ENCODE results near the gene SKAP1.
A peak's percentile ranks its signal among the peaks of the same experiment; 100 is the strongest.

Gene SKAP1

DNA sequence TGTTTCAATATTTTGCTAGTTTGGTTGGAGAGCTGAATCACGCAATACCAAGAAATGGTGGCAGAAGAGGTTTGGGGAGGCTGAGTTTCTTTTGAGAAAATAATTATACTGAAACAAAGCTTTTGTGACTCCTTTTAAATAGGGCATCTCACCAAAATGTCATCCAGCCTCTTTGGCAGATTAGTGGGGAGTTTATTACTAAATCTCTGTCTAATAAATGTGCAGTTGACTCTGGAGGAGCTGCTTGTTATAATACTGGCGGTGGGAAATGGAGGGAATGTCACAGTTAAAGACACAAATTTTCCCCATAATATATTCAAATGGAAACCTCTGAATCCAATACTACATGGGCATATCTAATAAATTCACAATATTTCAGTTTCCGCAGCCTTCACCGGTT lies 277.7 kb downstream of the SKAP1 start:
- H3K4me3 Mint-ChIP-seq = no peak overlapping the region
- H3K4me1 Mint-ChIP-seq = no peaks in the 10 kb centered on the region
- H3K27me3 Mint-ChIP-seq = no peaks in the 10 kb centered on the region
- H3K9me3 Mint-ChIP-seq = no peaks in the 10 kb centered on the region
- no peak for ATAC-seq
- H3K36me3 Mint-ChIP-seq = no peaks in the 10 kb centered on the region
- H3K27ac Mint-ChIP-seq = no peak overlapping the region

- ATAC-seq = no peak
- H3K36me3 Mint-ChIP-seq = no peaks in the 10 kb centered on the region
- H3K9me3 Mint-ChIP-seq = no peaks in the 10 kb centered on the region
- no peaks in the 10 kb centered on the region for H3K4me1 Mint-ChIP-seq
- H3K4me3 Mint-ChIP-seq = no peak overlapping the region
- no peak overlapping the region for H3K27ac Mint-ChIP-seq
- no peaks in the 10 kb centered on the region for H3K27me3 Mint-ChIP-seq
These were observed 278.8 kb downstream of the SKAP1 start for GRCh38 chr17:48151220-48151619.

GRCh38 chr17:48150597-48151001 lies 279.4 kb downstream of the SKAP1 start:
- ATAC-seq = no peak
- no peaks in the 10 kb centered on the region for H3K36me3 Mint-ChIP-seq
- no peak overlapping the region for H3K27ac Mint-ChIP-seq
- H3K9me3 Mint-ChIP-seq = no peaks in the 10 kb centered on the region
- no peaks in the 10 kb centered on the region for H3K27me3 Mint-ChIP-seq
- no peak overlapping the region for H3K4me3 Mint-ChIP-seq
- H3K4me1 Mint-ChIP-seq = no peaks in the 10 kb centered on the region

DNA sequence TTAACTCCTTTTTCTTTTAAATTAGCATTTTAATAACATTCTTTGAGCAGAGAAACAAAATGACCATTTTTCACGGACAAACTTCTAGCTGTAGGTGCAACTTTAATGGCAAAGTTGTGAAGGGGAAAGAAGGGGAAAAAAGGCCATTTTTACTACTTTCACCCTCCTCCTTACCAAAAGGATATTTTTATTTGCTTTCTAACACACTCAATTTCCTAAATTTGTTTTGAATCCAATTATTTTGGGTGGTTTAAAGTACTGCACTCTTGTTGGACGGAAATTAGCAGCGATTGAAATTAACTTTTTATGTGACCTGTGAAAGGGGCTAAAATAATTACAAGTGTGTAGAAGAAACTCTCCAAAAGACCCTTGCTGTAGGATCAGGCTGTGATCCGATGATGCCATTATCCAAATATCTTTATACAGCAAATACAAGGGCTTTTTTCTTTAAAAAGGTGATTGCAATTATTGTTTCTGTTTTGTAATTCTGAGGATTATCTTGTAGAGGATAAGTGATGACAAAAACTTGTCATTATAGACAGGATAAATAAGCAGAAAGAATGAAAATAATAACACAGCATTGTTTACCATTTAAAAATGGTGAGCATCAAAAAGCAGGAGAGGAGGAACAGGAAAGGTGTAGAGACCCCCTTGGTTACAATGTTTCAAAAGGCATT lies 280.1 kb downstream of the SKAP1 start:
- no peak overlapping the region for H3K27ac Mint-ChIP-seq
- H3K9me3 Mint-ChIP-seq = no peaks in the 10 kb centered on the region
- H3K27me3 Mint-ChIP-seq = no peaks in the 10 kb centered on the region
- no peak overlapping the region for H3K4me3 Mint-ChIP-seq
- no peak for ATAC-seq
- no peaks in the 10 kb centered on the region for H3K36me3 Mint-ChIP-seq
- H3K4me1 Mint-ChIP-seq = no peaks in the 10 kb centered on the region

DNA sequence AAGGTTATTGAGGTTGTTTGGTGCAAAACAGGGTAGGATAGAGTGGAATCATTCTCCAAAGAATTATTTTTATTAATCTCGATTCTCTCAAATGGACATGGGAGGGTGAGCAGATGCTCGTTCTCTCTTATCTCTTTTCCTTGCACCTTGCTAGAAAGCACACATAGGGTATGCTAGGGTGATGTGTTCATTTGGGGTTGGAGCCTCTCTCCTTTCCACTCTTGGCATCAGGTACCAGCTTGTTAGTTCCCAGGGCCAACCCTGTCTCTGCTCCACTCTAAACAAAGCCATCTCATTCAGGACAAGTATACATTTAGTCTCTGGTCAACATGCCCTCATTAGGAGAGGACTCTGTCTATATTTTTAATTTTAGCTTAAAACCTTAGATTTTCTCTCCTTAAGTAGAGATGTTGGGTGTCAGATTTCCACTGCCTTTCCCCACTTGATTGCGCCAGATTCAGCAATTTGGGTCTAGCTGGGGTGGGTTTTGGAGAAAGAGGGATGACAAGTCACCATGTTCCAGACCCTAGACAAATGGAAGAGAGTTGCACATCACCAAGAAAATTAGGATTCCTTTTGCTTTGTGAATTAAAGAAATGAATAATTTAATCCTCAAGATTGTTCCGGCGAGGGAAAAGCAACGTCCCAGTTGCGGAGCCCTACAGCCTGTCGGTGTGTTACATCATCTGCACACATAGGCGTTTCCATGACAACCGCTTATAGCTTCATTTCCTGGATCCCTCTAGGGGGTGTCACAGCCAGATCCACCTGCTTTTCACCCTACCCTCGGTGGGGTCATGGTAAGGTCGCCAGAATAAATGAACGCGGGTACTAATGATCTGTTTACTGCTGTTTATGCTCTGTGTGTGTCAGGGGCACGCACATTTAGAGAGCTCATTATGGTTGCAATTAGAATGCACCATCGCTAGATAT lies 280.9 kb downstream of the SKAP1 start:
- H3K4me1 Mint-ChIP-seq = no peaks in the 10 kb centered on the region
- H3K36me3 Mint-ChIP-seq = no peaks in the 10 kb centered on the region
- no peaks in the 10 kb centered on the region for H3K9me3 Mint-ChIP-seq
- ATAC-seq = no peak
- no peaks in the 10 kb centered on the region for H3K27me3 Mint-ChIP-seq
- H3K27ac Mint-ChIP-seq = no peak overlapping the region
- no peak overlapping the region for H3K4me3 Mint-ChIP-seq

GRCh38 chr17:48148029-48148770 lies 281.8 kb downstream of the SKAP1 start:
- H3K4me1 Mint-ChIP-seq = no peaks in the 10 kb centered on the region
- no peak overlapping the region for H3K27ac Mint-ChIP-seq
- H3K4me3 Mint-ChIP-seq = no peak overlapping the region
- no peaks in the 10 kb centered on the region for H3K27me3 Mint-ChIP-seq
- no peaks in the 10 kb centered on the region for H3K36me3 Mint-ChIP-seq
- no peak for ATAC-seq
- no peaks in the 10 kb centered on the region for H3K9me3 Mint-ChIP-seq

DNA sequence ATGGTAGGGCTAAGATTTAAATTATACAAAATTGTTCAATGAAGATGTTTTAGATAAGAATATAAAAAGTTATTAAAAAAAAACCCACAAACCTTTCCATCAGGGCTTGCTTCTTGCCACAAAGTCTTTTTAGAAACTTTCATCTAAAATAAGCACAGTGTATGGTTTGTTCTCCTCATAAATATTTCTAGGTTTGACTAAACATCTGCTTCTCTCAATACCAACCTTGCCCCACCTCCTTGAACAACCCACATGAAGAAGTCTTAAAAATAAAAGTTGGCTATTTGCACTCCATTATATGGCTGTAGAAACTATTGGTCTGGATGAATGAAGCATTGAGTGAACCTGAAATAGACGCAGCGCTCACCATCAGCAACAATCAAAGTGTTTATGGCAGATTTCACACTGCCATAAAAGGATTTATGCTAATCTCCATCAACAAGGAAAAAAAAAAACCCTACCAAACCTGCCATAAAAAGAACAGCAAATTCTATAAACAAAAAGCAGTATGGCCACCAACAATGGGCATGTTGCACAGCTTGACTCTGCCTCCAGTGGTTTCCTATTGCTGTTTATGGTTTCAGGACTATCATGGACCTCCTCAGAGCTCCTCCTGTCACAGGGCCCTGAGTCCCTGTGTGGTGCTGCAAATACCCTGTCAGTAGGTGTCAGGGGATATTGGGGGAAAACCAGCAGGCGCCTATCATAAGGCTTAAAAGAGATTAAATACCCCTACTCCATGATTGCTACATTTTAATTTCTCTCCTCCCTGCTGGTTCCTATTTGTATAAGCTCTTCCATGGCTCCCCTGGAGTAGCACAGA lies 284.8 kb downstream of the SKAP1 start:
- no peak overlapping the region for H3K27ac Mint-ChIP-seq
- no peaks in the 10 kb centered on the region for H3K36me3 Mint-ChIP-seq
- H3K27me3 Mint-ChIP-seq = no peaks in the 10 kb centered on the region
- H3K9me3 Mint-ChIP-seq = no peaks in the 10 kb centered on the region
- ATAC-seq = no peak
- no peak overlapping the region for H3K4me3 Mint-ChIP-seq
- peaks cover 4% of the 10 kb centered on the region for H3K4me1 Mint-ChIP-seq

- no peaks in the 10 kb centered on the region for H3K9me3 Mint-ChIP-seq
- H3K36me3 Mint-ChIP-seq = no peaks in the 10 kb centered on the region
- no peak overlapping the region for H3K4me3 Mint-ChIP-seq
- H3K27me3 Mint-ChIP-seq = no peaks in the 10 kb centered on the region
- no peak overlapping the region for H3K27ac Mint-ChIP-seq
- ATAC-seq = no peak
- peaks cover 11% of the 10 kb centered on the region for H3K4me1 Mint-ChIP-seq
These were observed 285.8 kb downstream of the SKAP1 start for GRCh38 chr17:48144231-48144630.

- no peak overlapping the region for H3K27ac Mint-ChIP-seq
- H3K36me3 Mint-ChIP-seq = no peaks in the 10 kb centered on the region
- H3K4me3 Mint-ChIP-seq = no peak overlapping the region
- no peaks in the 10 kb centered on the region for H3K27me3 Mint-ChIP-seq
- peaks cover 11% of the 10 kb centered on the region for H3K4me1 Mint-ChIP-seq
- ATAC-seq = no peak
- no peaks in the 10 kb centered on the region for H3K9me3 Mint-ChIP-seq
These were observed 286.4 kb downstream of the SKAP1 start for GRCh38 chr17:48143629-48144028.

DNA sequence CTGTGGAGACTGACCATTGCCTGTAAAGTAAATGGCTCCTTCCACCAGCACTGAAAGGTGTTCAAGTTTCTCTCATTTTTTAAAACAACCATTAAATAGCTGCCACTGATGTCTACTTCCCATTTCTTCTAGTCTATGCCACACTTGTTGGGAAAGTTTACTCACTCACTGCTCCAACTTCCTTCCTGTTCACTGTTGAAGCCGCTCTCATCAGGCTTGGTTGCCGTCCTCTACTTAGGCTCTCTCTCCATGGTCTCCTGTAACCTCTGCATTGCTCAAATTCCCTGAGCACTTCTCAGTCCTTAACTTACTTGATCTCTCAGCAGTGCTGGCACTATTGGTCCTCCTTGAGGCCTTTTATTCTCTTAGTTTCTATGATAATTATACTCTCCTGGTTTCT lies 290.1 kb downstream of the SKAP1 start:
- Mint-ChIP-seq H3K27me3 (no peaks in the 10 kb centered on the region), H3K9me3 (no peaks in the 10 kb centered on the region), H3K27ac (peak overlapping the region; percentile 1), H3K4me1 (peaks cover 11% of the 10 kb centered on the region), H3K36me3 (no peaks in the 10 kb centered on the region), H3K4me3 (no peak overlapping the region)
- no peak for ATAC-seq

DNA sequence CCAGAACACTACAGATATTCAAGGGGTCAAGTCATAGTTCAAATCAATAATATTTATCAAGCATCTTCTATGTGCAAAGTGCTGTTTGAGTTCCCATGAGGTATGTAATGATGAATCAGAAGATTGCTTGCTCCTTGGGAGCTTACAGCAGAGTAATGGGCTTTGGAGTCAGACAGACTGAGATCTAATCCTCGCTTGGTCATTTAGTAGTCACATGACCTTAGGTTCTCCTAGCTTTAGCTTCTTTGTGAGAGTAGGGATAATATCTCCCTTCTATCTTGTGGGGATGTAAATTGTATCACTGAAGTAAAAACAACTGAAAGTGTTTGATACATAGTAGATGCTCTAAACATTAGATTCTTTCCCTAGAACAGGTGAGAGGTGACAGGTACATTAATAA lies 292.4 kb downstream of the SKAP1 start:
- no peak overlapping the region for H3K4me3 Mint-ChIP-seq
- H3K36me3 Mint-ChIP-seq = no peaks in the 10 kb centered on the region
- no peaks in the 10 kb centered on the region for H3K27me3 Mint-ChIP-seq
- H3K9me3 Mint-ChIP-seq = no peaks in the 10 kb centered on the region
- no peak overlapping the region for H3K27ac Mint-ChIP-seq
- no peak for ATAC-seq
- peaks cover 11% of the 10 kb centered on the region for H3K4me1 Mint-ChIP-seq

DNA sequence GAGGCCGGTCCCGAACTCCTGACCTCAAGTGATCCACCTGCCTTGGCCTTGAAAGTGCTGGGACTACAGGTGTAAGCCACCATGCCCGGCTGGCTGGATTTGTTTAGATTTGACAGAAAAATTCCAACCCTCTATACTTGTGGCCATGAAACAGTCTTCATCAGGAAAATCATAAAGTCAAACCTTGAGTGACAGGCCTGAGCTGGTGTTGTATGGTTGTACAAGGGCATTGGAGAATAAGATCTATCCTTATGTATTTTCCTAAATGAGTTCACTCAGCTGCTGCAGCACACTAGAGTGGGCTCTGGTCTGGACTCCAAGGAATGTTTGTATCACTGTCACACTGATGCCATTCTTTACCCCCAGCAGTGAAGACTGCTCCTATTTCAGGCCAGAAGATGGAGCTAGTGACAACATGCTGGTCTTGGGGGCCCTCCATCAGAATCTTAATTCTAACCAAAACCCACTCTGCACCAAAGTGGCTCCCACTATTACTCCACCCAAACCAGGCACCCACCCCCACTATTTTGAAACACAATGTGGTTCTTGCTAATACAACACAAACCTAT lies 295.0 kb downstream of the SKAP1 start:
- Mint-ChIP-seq H3K4me3 (no peak overlapping the region), H3K9me3 (no peaks in the 10 kb centered on the region), H3K36me3 (no peaks in the 10 kb centered on the region), H3K27ac (no peak overlapping the region), H3K4me1 (peaks cover 5% of the 10 kb centered on the region), H3K27me3 (no peaks in the 10 kb centered on the region)
- no peak for ATAC-seq

DNA sequence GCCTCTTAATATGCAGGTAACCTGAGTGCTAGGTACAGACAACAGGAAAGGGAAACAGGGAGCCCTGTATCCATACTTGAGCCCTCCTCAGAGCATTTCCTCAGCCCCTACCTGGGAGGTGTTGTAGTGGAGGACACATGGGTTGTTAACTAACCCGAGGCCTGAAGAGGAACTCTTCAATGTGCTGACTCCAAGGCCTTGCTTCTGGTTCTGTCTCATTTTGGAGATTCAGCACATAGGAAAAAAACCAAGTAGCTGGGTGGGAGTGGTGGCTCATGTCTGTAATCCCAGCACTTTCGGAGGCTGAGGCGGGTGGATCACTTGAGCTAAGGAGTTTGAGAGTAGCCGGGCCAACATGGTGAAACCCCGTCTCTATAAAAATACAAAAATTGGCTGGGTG lies 297.6 kb downstream of the SKAP1 start:
- Mint-ChIP-seq H3K27me3 (no peaks in the 10 kb centered on the region), H3K9me3 (no peaks in the 10 kb centered on the region), H3K4me1 (no peaks in the 10 kb centered on the region), H3K36me3 (no peaks in the 10 kb centered on the region), H3K27ac (no peak overlapping the region), H3K4me3 (no peak overlapping the region)
- no peak for ATAC-seq

DNA sequence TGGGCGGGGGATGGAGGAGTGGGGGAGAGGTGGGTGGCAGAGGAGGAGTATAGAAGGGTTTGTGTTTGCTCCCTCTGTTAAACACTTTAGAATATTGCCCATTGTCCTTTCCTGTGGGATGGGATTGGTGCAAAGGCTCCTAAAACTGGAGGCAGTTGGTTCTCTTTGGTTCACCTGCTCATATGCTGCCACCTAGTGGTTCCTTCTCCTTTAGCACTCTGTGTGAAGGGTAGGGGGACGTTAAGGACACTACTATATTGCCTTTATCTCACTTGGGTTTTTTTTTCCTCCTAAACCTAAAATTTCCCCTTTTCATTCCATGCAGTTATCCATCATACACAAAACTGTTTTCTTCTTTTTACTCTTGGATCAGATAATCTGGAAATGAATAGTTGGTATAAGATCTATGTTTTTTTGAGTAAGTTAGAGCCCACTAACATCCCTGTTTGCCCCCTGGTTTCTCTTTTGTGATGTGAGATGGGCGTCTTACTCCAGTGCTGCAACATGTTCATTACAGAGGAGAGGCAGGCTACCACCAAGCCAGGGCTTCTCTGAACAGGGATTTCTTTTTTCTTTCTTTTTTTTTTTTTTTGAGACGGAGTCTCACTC lies 298.7 kb downstream of the SKAP1 start:
- H3K27ac Mint-ChIP-seq = no peak overlapping the region
- peak; percentile 65 for ATAC-seq
- no peaks in the 10 kb centered on the region for H3K4me1 Mint-ChIP-seq
- H3K9me3 Mint-ChIP-seq = no peaks in the 10 kb centered on the region
- no peaks in the 10 kb centered on the region for H3K36me3 Mint-ChIP-seq
- H3K4me3 Mint-ChIP-seq = no peak overlapping the region
- no peaks in the 10 kb centered on the region for H3K27me3 Mint-ChIP-seq

All from stimulated activated memory B cell treated with anti-CD40 and anti-IgM and Interleukin-4, amounts not matched to agents 10 μg/mL and 1 μg/mL and 100 μg/mL, for 72 hours (primary cell).